RWPE1 (cell line): ENCODE results near the gene ARHGEF7.

Experiments used
- CTCF ChIA-PET: fragments of 350-600 bp; sonication (Branson Sonifier 250); formaldehyde crosslinking; extraction: SDS; loops from one replicate; lab custom pipeline; 2021; lab: Yijun Ruan, JAX
- POLR2A ChIA-PET: fragments of 400-600 bp; formaldehyde crosslinking; extraction: SDS; loops from one replicate; lab custom pipeline; 2020; ENCODE audit warnings: antibody characterized with exemption; ENCODE audit not compliant: low non-redundant PET; lab: Yijun Ruan, JAX
- DNase-seq: peaks from one replicate; pipeline ENCODE4 v3.0.0; 2012; ENCODE audit warnings: low spot score
- H3K27ac ChIP-seq: fragments of 450-650 bp; 2 replicates; pipeline ENCODE4 v1.5.1; 2017
- TF ChIP-seq, protein P1 (sequence below): fragments of 450-650 bp; conservative IDR thresholded peaks from 2 replicates; pipeline ENCODE4 v1.5.1; 2017; ENCODE audit warnings: low read depth, mild to moderate bottlenecking

Gene ARHGEF7

GRCh38 chr13:111092685-111093084 is 22.4 kb upstream of the ARHGEF7 start:
- TF ChIP-seq, protein P1, sequence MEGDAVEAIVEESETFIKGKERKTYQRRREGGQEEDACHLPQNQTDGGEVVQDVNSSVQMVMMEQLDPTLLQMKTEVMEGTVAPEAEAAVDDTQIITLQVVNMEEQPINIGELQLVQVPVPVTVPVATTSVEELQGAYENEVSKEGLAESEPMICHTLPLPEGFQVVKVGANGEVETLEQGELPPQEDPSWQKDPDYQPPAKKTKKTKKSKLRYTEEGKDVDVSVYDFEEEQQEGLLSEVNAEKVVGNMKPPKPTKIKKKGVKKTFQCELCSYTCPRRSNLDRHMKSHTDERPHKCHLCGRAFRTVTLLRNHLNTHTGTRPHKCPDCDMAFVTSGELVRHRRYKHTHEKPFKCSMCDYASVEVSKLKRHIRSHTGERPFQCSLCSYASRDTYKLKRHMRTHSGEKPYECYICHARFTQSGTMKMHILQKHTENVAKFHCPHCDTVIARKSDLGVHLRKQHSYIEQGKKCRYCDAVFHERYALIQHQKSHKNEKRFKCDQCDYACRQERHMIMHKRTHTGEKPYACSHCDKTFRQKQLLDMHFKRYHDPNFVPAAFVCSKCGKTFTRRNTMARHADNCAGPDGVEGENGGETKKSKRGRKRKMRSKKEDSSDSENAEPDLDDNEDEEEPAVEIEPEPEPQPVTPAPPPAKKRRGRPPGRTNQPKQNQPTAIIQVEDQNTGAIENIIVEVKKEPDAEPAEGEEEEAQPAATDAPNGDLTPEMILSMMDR: no peak
- no peak for DNase-seq
- H3K27ac ChIP-seq: no peak overlapping the region
- ChIA-PET POLR2A (no interaction called here), CTCF (interaction anchor here (0.6 kb wide), 1 partner anchor 18 kb away, joined by 4 read pairs; no protein-coding TSS in a partner anchor)

GRCh38 chr13:111093136-111093535 is 22.0 kb upstream of the ARHGEF7 start:
- H3K27ac ChIP-seq: no peak overlapping the region
- POLR2A ChIA-PET: no interaction called here
- TF ChIP-seq, protein P1: no peak
- DNase-seq: no peak
- CTCF ChIA-PET: no interaction called here

- DNase-seq: no peak
- H3K27ac ChIP-seq: no peak overlapping the region
- TF ChIP-seq, protein P1: no peak
- ChIA-PET POLR2A (no interaction called here), CTCF (no interaction called here)
Observed at GRCh38 chr13:111093634-111094033, 21.5 kb upstream of the ARHGEF7 start.

- POLR2A ChIA-PET: no interaction called here
- DNase-seq: no peak
- TF ChIP-seq, protein P1: no peak
- CTCF ChIA-PET: no interaction called here
- no peak overlapping the region for H3K27ac ChIP-seq
Observed at GRCh38 chr13:111095031-111095840, 19.9 kb upstream of the ARHGEF7 start.

DNA sequence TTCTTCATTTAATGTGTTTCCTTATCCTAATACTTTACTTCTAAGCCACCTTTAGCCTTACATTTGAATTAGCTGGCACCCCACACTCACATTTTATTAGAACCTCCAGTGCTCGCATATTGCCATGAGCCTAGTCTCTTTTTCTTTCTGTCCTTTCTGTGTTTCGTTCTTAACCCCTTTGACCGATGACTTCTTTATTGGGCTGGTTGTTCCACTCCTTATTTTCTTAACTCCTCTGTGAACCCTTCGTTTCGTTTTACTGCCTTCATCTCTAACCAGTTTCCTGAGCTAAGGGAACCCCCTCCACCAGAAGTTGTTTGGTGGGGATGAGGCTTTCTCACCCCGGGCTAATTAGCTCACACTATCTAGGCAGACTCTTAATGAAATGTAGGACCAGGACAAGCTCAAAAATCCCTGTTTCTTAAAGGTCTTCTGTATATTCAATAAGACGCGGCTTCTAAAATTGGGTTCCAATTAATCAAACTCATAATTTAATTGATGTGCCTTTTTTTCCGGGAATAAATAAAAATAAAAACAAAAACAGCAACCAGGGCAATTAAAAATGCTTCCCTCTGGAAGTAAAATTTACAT is 19.1 kb upstream of the ARHGEF7 start:
- CTCF ChIA-PET: interaction anchor here (0.6 kb wide), 1 partner anchor 500 kb away, joined by 3 read pairs; no protein-coding TSS in a partner anchor
- TF ChIP-seq, protein P1: no peak
- no peak for DNase-seq

DNA sequence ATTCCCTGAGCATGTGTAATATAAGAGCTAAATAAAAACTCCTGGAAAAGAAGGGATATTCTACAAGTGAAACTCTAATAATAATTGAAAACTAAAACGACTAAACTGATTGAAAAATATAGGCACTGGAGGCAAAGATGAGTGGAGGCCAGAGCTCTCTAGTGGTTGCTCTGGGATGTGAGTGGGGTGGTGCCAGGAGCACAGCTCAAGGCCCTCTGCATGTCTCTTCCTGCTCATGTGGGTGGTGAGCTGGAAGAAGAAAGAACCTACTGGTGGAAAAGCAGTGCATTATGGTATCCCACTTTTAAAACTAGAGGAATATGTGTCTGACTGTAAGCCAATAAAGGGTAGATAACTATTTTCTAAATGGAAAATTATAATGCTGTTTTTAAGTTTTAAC is 15.8 kb upstream of the ARHGEF7 start:
- ChIA-PET POLR2A (no interaction called here), CTCF (no interaction called here)
- DNase-seq: no peak
- no peak overlapping the region for H3K27ac ChIP-seq
- TF ChIP-seq, protein P1: no peak

More for the DNA sequence above, 19.1 kb upstream of the ARHGEF7 start:
- no peak overlapping the region for H3K27ac ChIP-seq
- POLR2A ChIA-PET: no interaction called here
